B cell (primary cell): ENCODE data around the gene CMYA5.

Experiments used
- CTCF ChIP-seq: fragments of 200-600 bp; IDR thresholded peaks from one replicate; pipeline ENCODE4 v1.8.0; 2022; ENCODE audit warnings: antibody characterized with exemption, mild to moderate bottlenecking
- EZH2 ChIP-seq: IDR thresholded peaks from 2 replicates; pipeline ENCODE4 v1.6.1; 2012; ENCODE audit warnings: borderline replicate concordance, low read depth, mild to moderate bottlenecking, moderate library complexity, low read length; ENCODE audit not compliant: insufficient read depth, poor library complexity, severe bottlenecking

- TF ChIP-seq CTCF (no peak), EZH2 (no peak)
These were observed 143.3 kb downstream of the CMYA5 start for GRCh38 chr5:79832911-79833310.
